ENCODE data around the gene GLDN. TPM values are rescaled to one million over a fixed set of nuclear protein-coding genes. Genes with fewer than 3 reads are reported as not detected.

The GLDN gene
- total and polyA plus RNA-seq, 2 of the 8 experiments (the other 6 are each of a cell fraction or from before 2014, with no cell fraction given): 0.24 to 0.50 TPM

GRCh38 chr15:51390966-51391422 lies 49.5 kb downstream of the GLDN start:
- H3K79me1 ChIP-seq (ENCODE audit: low read depth, low read length): no peaks in the 10 kb centered on the region
- WGBS, 2 experiments (ENCODE audit: extremely low coverage in 1 of 2, insufficient coverage in 1 of 2, insufficient read length in 1 of 2, insufficient replicate concordance in 2 of 2, low coverage in 1 of 2, low lambda C conversion rate in 2 of 2, missing lambda C conversion rate in 1 of 2): 63% methylated on average over 5 of the region's 5 CpGs; no CpG with 5 or more reads in 1 of the 2 experiments
- H3K18ac ChIP-seq (ENCODE audit: extremely low read depth, low read length): peak overlapping the region; percentile 55
- H3K36me3 ChIP-seq (ENCODE audit: control insufficient read depth in 2 of 4, insufficient read depth in 4 of 4, low read length in 3 of 4): no peaks in the 10 kb centered on the region
- no peak overlapping the region for H3K14ac ChIP-seq (ENCODE audit: insufficient read length)
- H2BK5ac ChIP-seq (ENCODE audit: low read depth, low read length): no peak overlapping the region; the same call in 1 of the 2 replicates
- H4K5ac ChIP-seq (ENCODE audit: insufficient read length, low read depth, low read length): no peak overlapping the region
- TF ChIP-seq CEBPB (IDR thresholded peaks at IDR 0.05; ENCODE audit: low read depth, low read length): peak; percentile 30; the same call in 1 of the 2 replicates
- no peak for TF ChIP-seq RXRA (IDR thresholded peaks at IDR 0.05; ENCODE audit: insufficient read depth, low read depth, low read length)
- TF ChIP-seq POU5F1 (IDR thresholded peaks at IDR 0.05; ENCODE audit: low read depth, low read length): no peak
- TF ChIP-seq TEAD4 (IDR thresholded peaks at IDR 0.05; ENCODE audit: low read depth, low read length): peak; percentile 76; the same call in 1 of the 2 replicates
- TF ChIP-seq GTF2F1 (IDR thresholded peaks at IDR 0.05; ENCODE audit: borderline replicate concordance, low read depth, low read length): no peak
- H4K20me1 ChIP-seq (replicated peaks in 1 of 2; ENCODE audit: control insufficient read depth in 1 of 2, insufficient read depth in 2 of 2, low read length in 2 of 2): no peaks in the 10 kb centered on the region
- peak in 1 of 2 experiments; percentile 62 for DNase-seq (ENCODE audit: low read depth in 1 of 2, low spot score in 2 of 2)
- no peak overlapping the region for H3K23ac ChIP-seq (ENCODE audit: insufficient read length)
- H3K56ac ChIP-seq (replicated peaks; ENCODE audit: insufficient read length, low read depth, low read length): no peak overlapping the region
- ChIA-PET CTCF (ENCODE audit: partially characterized antibody) (interaction anchor here (1.5 to 7.8 kb wide), 5 partner anchors 10 to 109 kb away, joined by 3 to 70 read pairs (median 11); no protein-coding TSS in a partner anchor), POLR2A (ENCODE audit: partially characterized antibody) (no interaction called here)
- H4K91ac ChIP-seq (replicated peaks; ENCODE audit: insufficient read length, low read length): peak overlapping the region; percentile 16
- H2BK120ac ChIP-seq (replicated peaks; ENCODE audit: low read depth, low read length): no peak overlapping the region
- peak overlapping the region; percentile 95 for H2BK12ac ChIP-seq (ENCODE audit: low read depth, low read length)
- 0 out of 2 replicates have a peak overlapping the region, but pooled peaks have one; percentile 75 for H2AK5ac ChIP-seq (ENCODE audit: low read depth, low read length)
- H4K8ac ChIP-seq (ENCODE audit: extremely low read depth, insufficient read depth, low read length): no peak overlapping the region
- no peaks in the 10 kb centered on the region for H3K27me3 ChIP-seq (replicated peaks in 1 of 4; ENCODE audit: control insufficient read depth in 3 of 4, extremely low read depth in 1 of 4, insufficient read depth in 3 of 4, low read length in 3 of 4)
- no peak overlapping the region for H3K9ac ChIP-seq (replicated peaks in 1 of 4; ENCODE audit: extremely low read depth in 1 of 4, low read depth in 3 of 4, low read length in 3 of 4)
- H2BK15ac ChIP-seq (ENCODE audit: low read length): no peak overlapping the region
- H3K4me1 ChIP-seq (replicated peaks in 1 of 4; ENCODE audit: control insufficient read depth in 3 of 4, insufficient read depth in 4 of 4, low read length in 3 of 4): peaks cover 6 to 14% (median 10%) of the 10 kb centered on the region in 4 experiments; a peak in 6 of 7 replicates
- H3K4me2 ChIP-seq (ENCODE audit: insufficient read depth in 1 of 2, low read depth in 2 of 2, low read length in 2 of 2): peak overlapping the region; percentile 2 to 5; a peak in 1 of 4 replicates
- no peak overlapping the region for H2AFZ ChIP-seq (ENCODE audit: low read length)
- no peak overlapping the region for H3K4ac ChIP-seq (replicated peaks; ENCODE audit: insufficient read length, low read depth, low read length)
- peak overlapping the region; percentile 40; the same call in 1 of the 2 replicates for H2BK20ac ChIP-seq (ENCODE audit: low read length)
- 0 out of 4 replicates have a peak, but pooled peaks cover 0 to 3% of the 10 kb centered on the region in 2 experiments for H3K9me3 ChIP-seq (ENCODE audit: insufficient read depth in 2 of 2, low read depth in 1 of 2, low read length in 1 of 2)
- H3K4me3 ChIP-seq (ENCODE audit: extremely low read depth in 1 of 4, insufficient read depth in 2 of 4, low read depth in 3 of 4, low read length in 4 of 4): no peak overlapping the region
- peak; percentile 86 for FAIRE-seq
- no peaks in the 10 kb centered on the region for H3K79me2 ChIP-seq (ENCODE audit: control insufficient read depth in 1 of 2, insufficient read depth in 2 of 2, low read length in 2 of 2)
- H3K27ac ChIP-seq (ENCODE audit: low read depth, low read length): no peak overlapping the region
- H3K23me2 ChIP-seq (ENCODE audit: low read depth, low read length): no peaks in the 10 kb centered on the region
